GM23248 (cell line): ENCODE results near the gene MLC1.

Experiments used
- EZH2 ChIP-seq: fragments of 200-600 bp; sonication (generic); IDR thresholded peaks from 2 replicates; pipeline ENCODE4 v1.6.1; 2018; ENCODE audit warnings: antibody characterized with exemption, mild to moderate bottlenecking; ENCODE audit not compliant: insufficient read depth, poor library complexity, severe bottlenecking
- EZH2phosphoT487 ChIP-seq: fragments of 200-600 bp; sonication (generic); IDR thresholded peaks from 2 replicates; pipeline ENCODE4 v1.6.1; 2018; ENCODE audit warnings: antibody characterized with exemption, moderate library complexity, mild to moderate bottlenecking, low read depth; ENCODE audit not compliant: insufficient read depth

GRCh38 chr22:50087646-50088045 is 2.4 kb upstream of the MLC1 start:
- TF ChIP-seq EZH2 (no peak), EZH2phosphoT487 (no peak)
